Keratinocyte (primary cell): ENCODE results near the gene GRIK4.

Experiments used
- CTCF ChIP-seq, 3 experiments: IDR thresholded peaks in 1 of 3; conservative IDR thresholded peaks in 1 of 3; optimal IDR thresholded peaks in 1 of 3; 2 replicates in 2 of 3; 3 replicates in 1 of 3; pipeline versions ENCODE3 to v1.5.1; 2011; ENCODE audit warnings: low read length in 3 of 3, mild to moderate bottlenecking in 3 of 3, moderate library complexity in 2 of 3, control low read depth in 1 of 3, inconsistent platforms in 1 of 3; ENCODE audit not compliant: insufficient read depth in 2 of 3; ENCODE audit errors: extremely low read depth in 1 of 3
- EZH2 ChIP-seq: IDR thresholded peaks from one replicate; pipeline ENCODE4 v1.6.1; 2012; ENCODE audit warnings: inconsistent platforms, mild to moderate bottlenecking, low read length, moderate library complexity

GRCh38 chr11:120810251-120810650 lies 298.7 kb downstream of the GRIK4 start:
- TF ChIP-seq CTCF (optimal IDR thresholded peaks at IDR 0.05 in 1 of 3, IDR thresholded peaks at IDR 0.05 in 1 of 3, conservative IDR thresholded peaks at IDR 0.05 in 1 of 3; ENCODE audit: extremely low read depth in 1 of 3, insufficient read depth in 2 of 3, low read length in 3 of 3) (no peak), EZH2 (no peak)
